Ureter (tissue), 1 donor: Measurements from ENCODE around the gene PPP1R13B. TPM values are rescaled to one million over a fixed set of nuclear protein-coding genes. Genes with fewer than 3 reads are reported as not detected.

ENCODE experiments used
- DNase-seq: peaks from one replicate; pipeline ENCODE4 v3.0.0-alpha.2; 2020; ENCODE audit warnings: low spot score
- total RNA-seq: library from RNA; stranded (reverse); gene quantifications from one replicate; pipeline ENCODE4 v1.2.4, GENCODE V29; 2023
- donor health status: DM: yes; HTN: yes; CAD: no.

Gene PPP1R13B
- total RNA-seq, 1 donor from 2014 or later, result 94.4 TPM

DNA sequence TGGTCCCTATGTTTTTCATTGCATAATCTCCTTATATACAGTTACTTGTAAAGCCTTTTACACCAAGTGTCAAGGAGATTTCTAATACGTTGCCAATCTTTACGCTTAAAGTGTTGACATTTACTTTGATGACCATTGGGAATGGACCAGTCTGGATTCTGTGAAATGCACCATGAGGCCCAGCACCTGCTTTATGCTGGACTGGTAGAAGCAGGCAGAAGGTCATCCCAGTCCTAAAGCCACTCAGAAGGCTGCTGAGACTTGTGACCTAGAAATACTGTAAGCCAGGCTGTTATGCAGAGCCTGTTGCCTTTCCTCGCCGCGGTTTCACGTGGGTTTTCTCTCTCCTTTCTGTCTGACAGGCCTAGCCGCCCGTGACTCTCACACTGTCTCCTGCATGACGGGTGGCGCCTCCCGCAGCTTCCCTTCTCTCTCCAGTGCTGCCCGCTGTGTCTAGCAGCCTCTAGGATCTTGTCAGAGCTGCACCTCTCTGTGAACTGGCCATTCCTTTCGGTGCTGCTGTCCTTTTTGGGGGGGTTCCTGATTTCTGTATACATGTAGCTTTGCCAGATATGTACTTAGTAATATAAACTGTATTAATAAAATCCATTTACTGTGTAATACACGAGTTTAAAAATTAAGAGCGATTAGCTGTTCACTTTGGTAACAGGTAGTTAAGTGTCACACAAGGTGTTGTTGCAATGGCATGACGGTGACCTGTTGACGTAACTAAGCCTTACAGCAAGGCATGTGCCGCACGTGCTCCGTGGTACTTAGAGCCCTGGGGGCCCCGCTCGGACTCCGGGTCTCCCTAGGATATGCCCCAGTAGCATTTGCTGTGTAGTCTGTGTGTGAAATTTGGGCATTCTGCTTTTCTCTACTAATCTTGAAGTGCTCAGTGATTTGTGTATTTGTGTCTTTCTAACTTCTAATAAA is 161.8 kb downstream of the PPP1R13B start:
- no peak for DNase-seq

DNA sequence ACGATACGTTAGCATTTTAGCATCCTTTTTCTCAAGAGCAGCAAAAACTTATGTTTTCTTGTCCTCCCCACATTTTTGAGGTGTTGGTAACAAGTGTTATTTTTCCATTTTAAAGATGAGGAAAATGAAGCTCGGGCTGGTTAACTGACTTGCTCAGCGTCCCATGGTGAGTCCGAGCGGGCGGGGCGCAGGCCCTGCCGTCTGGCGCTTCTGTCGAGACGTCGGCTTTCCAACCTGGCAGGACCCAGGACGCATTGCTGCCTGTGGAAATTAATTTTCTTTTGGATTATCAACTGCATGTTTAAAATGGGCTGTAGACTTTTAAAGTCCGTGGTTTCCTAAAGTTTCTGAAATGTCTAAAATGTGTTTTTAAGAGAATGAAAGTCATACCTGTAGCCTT is 162.5 kb downstream of the PPP1R13B start:
- no peak for DNase-seq

DNA sequence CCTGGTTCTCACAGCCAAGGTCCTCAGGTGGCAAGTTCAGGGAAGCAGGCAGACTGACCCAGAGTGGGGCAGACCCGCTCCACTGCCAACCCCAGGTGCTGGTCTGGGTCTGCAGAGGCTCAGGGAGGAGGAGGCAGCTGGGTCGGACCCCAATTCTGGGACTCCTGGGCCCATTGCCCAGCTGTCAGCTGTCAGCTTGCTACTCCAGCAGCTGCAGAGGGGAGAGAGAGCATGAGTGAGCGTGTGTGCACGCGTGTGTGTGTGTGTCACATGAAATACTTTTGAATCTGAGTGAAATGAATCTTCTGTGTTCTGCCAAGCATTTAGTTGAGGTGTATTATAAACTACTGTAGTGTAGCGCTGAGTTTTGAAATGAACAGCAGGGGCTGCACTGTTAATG is 162.9 kb downstream of the PPP1R13B start:
- no peak for DNase-seq

Other genes starting within 250 kb of the PPP1R13B start
- gene KLC1, start 218.4 kb downstream of the PPP1R13B start, total RNA-seq, result 179 TPM
- 15.7 TPM for gene XRCC3, start 132.1 kb downstream of the PPP1R13B start, total RNA-seq
- gene ZFYVE21, start 131.8 kb downstream of the PPP1R13B start, total RNA-seq, result 90.9 TPM
- 2.8 TPM for gene TDRD9, start 80.9 kb upstream of the PPP1R13B start, total RNA-seq
- not detected for gene RD3L, start 95.0 kb upstream of the PPP1R13B start, total RNA-seq
- gene ASPG, start 238.1 kb upstream of the PPP1R13B start, total RNA-seq, result 6.4 TPM